Measurements from ENCODE around the gene BICC1.

The BICC1 gene

DNA sequence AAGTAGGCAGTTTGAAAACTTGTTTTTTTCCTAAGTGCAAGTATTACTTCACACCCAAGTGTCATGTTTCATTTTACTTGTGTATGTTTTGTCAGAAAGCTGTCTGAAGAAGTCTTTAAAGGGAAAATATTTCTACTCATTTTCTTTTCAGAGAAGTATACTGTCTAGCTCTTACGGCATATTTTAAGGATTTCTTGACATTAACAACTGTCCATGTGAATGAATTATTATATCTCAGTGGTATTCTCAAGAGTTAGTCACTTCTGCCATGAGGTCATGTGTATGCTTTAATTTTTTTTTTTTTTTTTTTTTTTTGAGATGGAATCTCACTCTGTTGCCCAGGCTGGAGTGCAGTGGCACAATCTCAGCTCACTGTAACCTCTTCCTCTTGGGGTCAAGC is 229.5 kb downstream of the BICC1 start:
- no peaks in the 10 kb centered on the region for H3K36me3 ChIP-seq (ENCODE audit: control insufficient read depth, insufficient read depth, low read length)
- no peak overlapping the region for H3K4me3 ChIP-seq (ENCODE audit: insufficient read depth, low read depth, low read length, poor library complexity, severe bottlenecking)
- H3K27me3 ChIP-seq (replicated peaks; ENCODE audit: control insufficient read depth, insufficient read depth, low read length, poor library complexity, severe bottlenecking), result no peaks in the 10 kb centered on the region
- no peak for DNase-seq
- H3K27ac ChIP-seq (ENCODE audit: insufficient read depth, low read length, poor library complexity, severe bottlenecking), result no peak overlapping the region
- H3K9me3 ChIP-seq (ENCODE audit: control insufficient read depth, low read length), result no peaks in the 10 kb centered on the region
- H3K4me1 ChIP-seq (ENCODE audit: control insufficient read depth, insufficient read depth, low read length, poor library complexity, severe bottlenecking), result no peaks in the 10 kb centered on the region

DNA sequence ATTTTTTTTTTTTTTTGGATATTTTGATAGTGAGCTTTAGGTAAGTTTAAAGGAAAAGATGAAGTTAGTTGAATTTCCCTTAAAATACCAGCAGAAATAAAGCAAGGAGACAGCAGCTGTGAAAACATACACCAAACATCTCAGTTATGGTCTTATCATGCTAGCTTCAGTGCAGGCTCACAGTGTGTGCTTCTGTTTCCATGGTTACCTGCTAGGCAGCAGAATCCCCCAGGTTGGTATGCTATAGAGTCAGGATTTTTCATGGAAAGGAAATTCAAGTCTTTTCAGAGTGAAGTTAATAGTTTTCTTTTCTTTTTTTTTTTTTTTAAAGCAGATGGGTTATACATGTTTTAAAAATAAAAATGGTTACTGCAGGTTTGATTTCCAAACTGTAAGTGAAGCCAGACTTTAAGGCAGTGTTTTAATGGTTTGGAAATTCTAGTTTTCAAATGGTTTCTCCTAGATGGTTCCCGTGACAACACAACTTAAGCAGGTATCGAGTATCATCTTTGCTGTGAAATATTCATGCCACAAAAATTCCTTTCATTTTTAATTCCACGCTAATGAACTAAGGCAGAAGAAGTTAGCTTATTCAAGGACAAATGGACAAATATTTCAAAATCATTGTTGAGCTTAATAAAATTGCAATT is 230.9 kb downstream of the BICC1 start:
- Histone ChIP-seq H3K36me3 (ENCODE audit: control insufficient read depth, insufficient read depth, low read length) (no peaks in the 10 kb centered on the region), H3K4me3 (ENCODE audit: insufficient read depth, low read depth, low read length, poor library complexity, severe bottlenecking) (no peak overlapping the region), H3K27ac (ENCODE audit: insufficient read depth, low read length, poor library complexity, severe bottlenecking) (no peak overlapping the region), H3K9me3 (ENCODE audit: control insufficient read depth, low read length) (no peaks in the 10 kb centered on the region), H3K4me1 (ENCODE audit: control insufficient read depth, insufficient read depth, low read length, poor library complexity, severe bottlenecking) (no peaks in the 10 kb centered on the region), H3K27me3 (replicated peaks; ENCODE audit: control insufficient read depth, insufficient read depth, low read length, poor library complexity, severe bottlenecking) (no peaks in the 10 kb centered on the region)
- DNase-seq, result no peak

DNA sequence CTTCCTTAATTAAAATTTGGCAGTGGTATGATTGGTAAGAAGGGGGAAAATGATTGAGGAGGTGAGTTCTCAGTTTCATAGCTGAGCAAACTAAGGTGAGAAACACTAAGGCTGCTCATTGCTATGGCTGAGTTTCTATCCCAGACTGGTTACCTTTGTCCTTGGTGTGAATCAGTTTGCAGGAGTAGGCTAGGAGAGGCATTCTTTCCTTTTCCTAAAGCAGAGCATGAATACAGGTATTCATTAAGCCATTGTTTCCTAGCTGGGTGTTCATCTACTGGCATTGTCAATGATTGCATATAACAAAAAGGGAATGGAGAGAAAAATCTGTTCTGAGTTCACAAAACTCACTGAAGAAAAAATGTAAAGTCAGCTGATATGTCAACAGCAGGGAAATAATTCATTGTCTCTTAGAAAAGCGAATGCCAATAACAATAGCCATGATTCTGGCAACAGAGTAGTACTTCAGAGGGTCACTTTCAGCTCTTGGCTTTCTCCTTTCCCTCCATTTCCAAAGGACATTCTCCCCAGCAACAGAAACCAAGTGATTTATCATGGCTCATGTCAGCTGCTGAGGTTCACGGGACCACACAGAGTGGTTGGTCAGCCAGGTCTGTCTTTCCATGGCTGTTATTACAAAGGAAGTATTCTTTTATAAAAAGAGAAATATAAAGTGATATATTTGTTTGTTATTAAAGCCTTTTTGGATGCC is 234.0 kb downstream of the BICC1 start:
- Histone ChIP-seq H3K4me1 (ENCODE audit: control insufficient read depth, insufficient read depth, low read length, poor library complexity, severe bottlenecking) (no peaks in the 10 kb centered on the region), H3K4me3 (ENCODE audit: insufficient read depth, low read depth, low read length, poor library complexity, severe bottlenecking) (no peak overlapping the region), H3K9me3 (ENCODE audit: control insufficient read depth, low read length) (no peaks in the 10 kb centered on the region), H3K36me3 (ENCODE audit: control insufficient read depth, insufficient read depth, low read length) (no peaks in the 10 kb centered on the region), H3K27me3 (replicated peaks; ENCODE audit: control insufficient read depth, insufficient read depth, low read length, poor library complexity, severe bottlenecking) (no peaks in the 10 kb centered on the region), H3K27ac (ENCODE audit: insufficient read depth, low read length, poor library complexity, severe bottlenecking) (no peak overlapping the region)
- no peak for DNase-seq

DNA sequence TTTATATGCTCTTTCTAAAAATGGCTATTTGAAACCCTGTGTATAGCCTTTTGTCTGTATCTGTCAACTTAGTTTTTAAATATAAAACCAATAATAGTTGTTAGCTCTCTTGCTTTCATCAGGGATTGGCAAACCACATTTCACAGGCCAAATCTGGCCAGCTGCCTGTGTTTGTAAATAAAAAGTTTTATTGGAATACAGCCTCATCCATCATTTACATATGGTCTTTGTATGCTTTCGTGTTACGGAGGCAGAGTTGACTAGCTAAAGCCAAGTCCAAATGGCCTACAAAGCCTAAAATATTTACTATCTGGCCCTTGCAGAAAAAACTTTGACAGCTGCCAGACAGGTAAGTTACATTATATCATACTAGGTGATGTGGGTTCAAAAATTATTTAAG is 235.0 kb downstream of the BICC1 start:
- Histone ChIP-seq H3K4me3 (ENCODE audit: insufficient read depth, low read depth, low read length, poor library complexity, severe bottlenecking) (no peak overlapping the region), H3K27ac (ENCODE audit: insufficient read depth, low read length, poor library complexity, severe bottlenecking) (no peak overlapping the region), H3K27me3 (replicated peaks; ENCODE audit: control insufficient read depth, insufficient read depth, low read length, poor library complexity, severe bottlenecking) (no peaks in the 10 kb centered on the region), H3K36me3 (ENCODE audit: control insufficient read depth, insufficient read depth, low read length) (no peaks in the 10 kb centered on the region), H3K4me1 (ENCODE audit: control insufficient read depth, insufficient read depth, low read length, poor library complexity, severe bottlenecking) (no peaks in the 10 kb centered on the region), H3K9me3 (ENCODE audit: control insufficient read depth, low read length) (no peaks in the 10 kb centered on the region)
- DNase-seq, result no peak

DNA sequence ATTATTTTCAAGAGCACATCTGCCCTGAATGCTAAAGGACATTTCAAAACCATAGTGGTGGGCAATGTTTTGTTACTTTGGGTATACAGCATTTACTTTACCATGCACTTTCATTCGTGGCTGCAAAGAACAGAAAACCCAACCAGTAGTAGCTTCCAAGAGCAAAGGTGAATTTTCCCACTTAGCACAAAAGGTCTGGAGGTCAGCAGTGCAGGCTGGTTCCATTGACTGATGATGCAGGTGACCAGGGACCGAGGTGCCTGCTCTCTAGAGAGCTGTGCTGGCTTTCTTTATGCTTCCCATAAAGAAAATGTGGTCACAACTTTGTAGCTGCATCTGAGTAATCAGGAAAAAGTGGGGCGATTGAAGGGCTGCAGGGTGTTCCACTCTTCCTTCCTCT is 240.0 kb downstream of the BICC1 start:
- Histone ChIP-seq H3K4me3 (ENCODE audit: insufficient read depth, low read depth, low read length, poor library complexity, severe bottlenecking) (no peak overlapping the region), H3K9me3 (ENCODE audit: control insufficient read depth, low read length) (no peaks in the 10 kb centered on the region), H3K27me3 (replicated peaks; ENCODE audit: control insufficient read depth, insufficient read depth, low read length, poor library complexity, severe bottlenecking) (no peaks in the 10 kb centered on the region), H3K36me3 (ENCODE audit: control insufficient read depth, insufficient read depth, low read length) (no peaks in the 10 kb centered on the region), H3K4me1 (ENCODE audit: control insufficient read depth, insufficient read depth, low read length, poor library complexity, severe bottlenecking) (no peaks in the 10 kb centered on the region), H3K27ac (ENCODE audit: insufficient read depth, low read length, poor library complexity, severe bottlenecking) (no peak overlapping the region)
- DNase-seq, result no peak

DNA sequence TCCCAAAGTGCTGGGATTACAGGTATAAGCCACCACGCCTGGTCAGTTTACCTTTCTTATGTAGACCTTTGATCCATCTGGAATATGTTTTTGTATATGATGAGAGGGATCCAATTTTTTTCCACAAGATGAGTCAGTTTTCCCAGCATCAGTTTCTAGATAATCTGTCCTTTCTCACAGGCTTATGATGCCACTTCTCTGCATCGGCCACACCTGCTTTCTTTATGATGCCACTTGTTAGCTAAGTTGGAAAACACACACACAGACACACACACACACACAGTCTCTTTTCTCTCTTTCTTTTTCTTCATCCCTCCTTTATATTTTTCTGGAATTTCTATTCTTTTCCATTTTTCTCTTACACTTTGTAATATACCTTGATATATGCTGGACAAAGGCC is 240.8 kb downstream of the BICC1 start:
- no peaks in the 10 kb centered on the region for H3K36me3 ChIP-seq (ENCODE audit: control insufficient read depth, insufficient read depth, low read length)
- DNase-seq, result no peak
- no peaks in the 10 kb centered on the region for H3K27me3 ChIP-seq (replicated peaks; ENCODE audit: control insufficient read depth, insufficient read depth, low read length, poor library complexity, severe bottlenecking)
- H3K4me3 ChIP-seq (ENCODE audit: insufficient read depth, low read depth, low read length, poor library complexity, severe bottlenecking), result no peak overlapping the region
- H3K27ac ChIP-seq (ENCODE audit: insufficient read depth, low read length, poor library complexity, severe bottlenecking), result no peak overlapping the region
- H3K9me3 ChIP-seq (ENCODE audit: control insufficient read depth, low read length), result no peaks in the 10 kb centered on the region
- H3K4me1 ChIP-seq (ENCODE audit: control insufficient read depth, insufficient read depth, low read length, poor library complexity, severe bottlenecking), result no peaks in the 10 kb centered on the region

DNA sequence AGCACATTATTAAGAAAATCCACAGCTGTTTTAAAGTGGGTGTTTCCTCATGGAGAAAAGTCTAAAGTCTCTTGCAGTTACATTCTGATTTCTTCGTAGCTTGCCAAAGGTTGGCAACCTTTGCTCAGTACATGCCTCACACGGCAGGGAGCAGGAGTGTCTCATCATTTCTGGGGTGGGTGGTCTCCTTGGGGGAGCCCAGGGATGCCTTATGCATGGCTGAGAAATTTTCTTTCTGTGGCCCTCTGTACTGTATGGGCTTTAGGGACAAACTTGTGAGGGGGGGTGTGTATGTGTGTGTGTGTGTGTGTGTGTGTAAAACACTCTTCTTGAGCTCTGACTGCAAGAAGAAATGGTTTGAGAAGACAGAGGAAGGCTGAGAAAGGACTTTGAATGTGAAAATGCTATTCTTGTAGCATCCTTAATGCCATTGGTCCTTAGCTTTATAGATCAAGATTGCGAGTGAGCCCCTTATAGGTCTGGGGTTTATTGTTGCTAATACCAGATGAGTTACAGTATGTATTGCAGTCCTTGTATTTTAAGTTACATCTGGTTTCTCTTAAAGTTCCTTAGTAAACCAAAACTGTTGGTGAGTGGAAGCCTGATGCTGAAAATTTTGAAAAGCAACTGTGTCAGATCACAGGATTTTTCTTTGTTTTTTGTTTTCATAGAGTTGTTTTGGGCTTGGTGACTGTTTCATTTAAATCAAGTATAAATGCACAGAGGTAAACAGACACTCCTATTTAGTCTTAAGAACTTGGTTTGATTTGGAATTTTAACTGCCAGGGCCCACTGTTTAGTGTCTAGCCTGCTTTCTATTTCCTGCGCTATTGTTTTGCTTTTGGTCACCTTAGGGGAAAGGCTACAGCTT is 242.0 kb downstream of the BICC1 start:
- no peaks in the 10 kb centered on the region for H3K9me3 ChIP-seq (ENCODE audit: control insufficient read depth, low read length)
- no peaks in the 10 kb centered on the region for H3K4me1 ChIP-seq (ENCODE audit: control insufficient read depth, insufficient read depth, low read length, poor library complexity, severe bottlenecking)
- no peaks in the 10 kb centered on the region for H3K27me3 ChIP-seq (replicated peaks; ENCODE audit: control insufficient read depth, insufficient read depth, low read length, poor library complexity, severe bottlenecking)
- H3K4me3 ChIP-seq (ENCODE audit: insufficient read depth, low read depth, low read length, poor library complexity, severe bottlenecking), result no peak overlapping the region
- DNase-seq, result no peak
- no peak overlapping the region for H3K27ac ChIP-seq (ENCODE audit: insufficient read depth, low read length, poor library complexity, severe bottlenecking)
- H3K36me3 ChIP-seq (ENCODE audit: control insufficient read depth, insufficient read depth, low read length), result no peaks in the 10 kb centered on the region

DNA sequence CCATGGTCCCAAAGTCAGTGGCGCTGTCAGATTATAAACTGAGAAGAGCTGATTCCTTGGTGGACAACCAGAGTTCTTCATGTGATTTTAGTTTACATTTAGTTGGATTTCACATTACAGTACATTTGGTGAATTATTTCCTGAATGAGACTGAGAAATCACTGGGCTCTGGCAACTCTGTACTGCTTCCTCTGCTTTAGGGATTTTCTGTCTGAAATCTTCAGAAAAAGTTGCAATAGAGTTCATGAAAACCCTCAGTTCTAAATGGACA is 242.6 kb downstream of the BICC1 start:
- DNase-seq, result no peak
- no peak overlapping the region for H3K27ac ChIP-seq (ENCODE audit: insufficient read depth, low read length, poor library complexity, severe bottlenecking)
- H3K4me1 ChIP-seq (ENCODE audit: control insufficient read depth, insufficient read depth, low read length, poor library complexity, severe bottlenecking), result no peaks in the 10 kb centered on the region
- H3K4me3 ChIP-seq (ENCODE audit: insufficient read depth, low read depth, low read length, poor library complexity, severe bottlenecking), result no peak overlapping the region
- H3K36me3 ChIP-seq (ENCODE audit: control insufficient read depth, insufficient read depth, low read length), result no peaks in the 10 kb centered on the region
- no peaks in the 10 kb centered on the region for H3K9me3 ChIP-seq (ENCODE audit: control insufficient read depth, low read length)
- H3K27me3 ChIP-seq (replicated peaks; ENCODE audit: control insufficient read depth, insufficient read depth, low read length, poor library complexity, severe bottlenecking), result no peaks in the 10 kb centered on the region

- H3K9me3 ChIP-seq (ENCODE audit: control insufficient read depth, low read length), result no peaks in the 10 kb centered on the region
- H3K4me1 ChIP-seq (ENCODE audit: control insufficient read depth, insufficient read depth, low read length, poor library complexity, severe bottlenecking), result no peaks in the 10 kb centered on the region
- DNase-seq, result no peak
- H3K36me3 ChIP-seq (ENCODE audit: control insufficient read depth, insufficient read depth, low read length), result no peaks in the 10 kb centered on the region
- H3K4me3 ChIP-seq (ENCODE audit: insufficient read depth, low read depth, low read length, poor library complexity, severe bottlenecking), result no peak overlapping the region
- no peak overlapping the region for H3K27ac ChIP-seq (ENCODE audit: insufficient read depth, low read length, poor library complexity, severe bottlenecking)
- H3K27me3 ChIP-seq (replicated peaks; ENCODE audit: control insufficient read depth, insufficient read depth, low read length, poor library complexity, severe bottlenecking), result no peaks in the 10 kb centered on the region
Observed at GRCh38 chr10:58755677-58756076, 243.0 kb downstream of the BICC1 start.

GRCh38 chr10:58756130-58756719 is 243.6 kb downstream of the BICC1 start:
- no peaks in the 10 kb centered on the region for H3K9me3 ChIP-seq (ENCODE audit: control insufficient read depth, low read length)
- no peaks in the 10 kb centered on the region for H3K27me3 ChIP-seq (replicated peaks; ENCODE audit: control insufficient read depth, insufficient read depth, low read length, poor library complexity, severe bottlenecking)
- H3K4me3 ChIP-seq (ENCODE audit: insufficient read depth, low read depth, low read length, poor library complexity, severe bottlenecking), result no peak overlapping the region
- no peak overlapping the region for H3K27ac ChIP-seq (ENCODE audit: insufficient read depth, low read length, poor library complexity, severe bottlenecking)
- no peaks in the 10 kb centered on the region for H3K36me3 ChIP-seq (ENCODE audit: control insufficient read depth, insufficient read depth, low read length)
- DNase-seq, result no peak
- no peaks in the 10 kb centered on the region for H3K4me1 ChIP-seq (ENCODE audit: control insufficient read depth, insufficient read depth, low read length, poor library complexity, severe bottlenecking)
